Ishikawa (cell line): ENCODE results near the gene PDE4B.

Experiments
- CEBPB ChIP-seq: IDR thresholded peaks from 2 replicates; pipeline ENCODE4 v1.6.1; 2012
- CREB1 ChIP-seq: IDR thresholded peaks from 2 replicates; pipeline ENCODE4 v1.6.1; 2012; ENCODE audit warnings: low read depth
- EGR1 ChIP-seq: IDR thresholded peaks from 2 replicates; pipeline ENCODE4 v1.6.1; 2012
- EP300 ChIP-seq: IDR thresholded peaks from 2 replicates; pipeline ENCODE4 v1.6.1; 2012; ENCODE audit warnings: borderline replicate concordance
- FOXM1 ChIP-seq: IDR thresholded peaks from 2 replicates; pipeline ENCODE4 v1.6.1; 2012; ENCODE audit warnings: low read depth, borderline replicate concordance
- MAX ChIP-seq: IDR thresholded peaks from 2 replicates; pipeline ENCODE4 v1.6.1; 2012
- NFIC ChIP-seq: IDR thresholded peaks from 2 replicates; pipeline ENCODE4 v1.6.1; 2012
- RAD21 ChIP-seq: IDR thresholded peaks from 2 replicates; pipeline ENCODE4 v1.6.1; 2012; ENCODE audit warnings: low read depth
- REST ChIP-seq: IDR thresholded peaks from 2 replicates; pipeline ENCODE4 v1.6.1; 2012; ENCODE audit warnings: low read depth, mild to moderate bottlenecking
- TAF1 ChIP-seq: IDR thresholded peaks from 2 replicates; pipeline ENCODE4 v1.6.1; 2012; ENCODE audit warnings: low read depth, mild to moderate bottlenecking
- TCF12 ChIP-seq: IDR thresholded peaks from 2 replicates; pipeline ENCODE4 v1.6.1; 2012; ENCODE audit warnings: low read depth
- TEAD4 ChIP-seq: IDR thresholded peaks from 2 replicates; pipeline ENCODE4 v1.6.1; 2012
- USF1 ChIP-seq: IDR thresholded peaks from 2 replicates; pipeline ENCODE4 v1.6.1; 2012
- YY1 ChIP-seq: IDR thresholded peaks from 2 replicates; pipeline ENCODE4 v1.6.1; 2012; ENCODE audit warnings: low read depth
- ZBTB7A ChIP-seq: IDR thresholded peaks from 2 replicates; pipeline ENCODE4 v1.6.1; 2012; ENCODE audit warnings: low read depth

The PDE4B gene

DNA sequence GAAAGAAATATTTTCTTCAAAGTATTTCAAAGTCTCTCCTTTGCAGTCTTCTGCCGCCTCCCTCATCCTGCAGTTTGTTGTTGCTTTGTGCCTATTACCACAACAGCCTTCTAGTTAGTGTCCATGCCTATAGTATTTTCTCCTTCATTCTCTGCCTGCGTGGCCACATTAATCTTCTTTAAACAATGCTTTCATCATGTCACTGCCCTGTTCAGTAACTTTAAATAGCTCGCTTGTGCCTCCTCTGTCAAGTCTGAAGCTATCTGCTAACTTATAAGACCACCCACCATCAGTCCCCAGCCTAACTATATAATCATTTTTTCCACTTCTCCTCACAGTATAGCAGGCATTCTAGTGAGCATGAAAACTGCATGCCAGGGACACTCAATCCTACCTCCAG is 290.3 kb downstream of the PDE4B start:
- no peak for TF ChIP-seq MAX
- no peak for TF ChIP-seq ZBTB7A
- TF ChIP-seq USF1, result no peak
- TF ChIP-seq EP300, result no peak
- TF ChIP-seq TCF12, result no peak
- TF ChIP-seq NFIC, result no peak
- TF ChIP-seq TEAD4, result no peak
- no peak for TF ChIP-seq EGR1

- no peak for TF ChIP-seq ZBTB7A
- TF ChIP-seq USF1, result no peak
- no peak for TF ChIP-seq FOXM1
- no peak for TF ChIP-seq EGR1
Measured at GRCh38 chr1:66084442-66084841, 291.7 kb downstream of the PDE4B start.

GRCh38 chr1:66085600-66085999 is 292.9 kb downstream of the PDE4B start:
- TF ChIP-seq YY1 (no peak), REST (no peak), TAF1 (no peak), TCF12 (no peak), NFIC (no peak), CREB1 (no peak), FOXM1 (no peak), MAX (no peak), EGR1 (no peak), ZBTB7A (no peak), EP300 (no peak), CEBPB (no peak), USF1 (no peak), TEAD4 (no peak), RAD21 (no peak)

- no peak for TF ChIP-seq TAF1
- TF ChIP-seq FOXM1, result no peak
- TF ChIP-seq TCF12, result no peak
- no peak for TF ChIP-seq ZBTB7A
- no peak for TF ChIP-seq EGR1
- TF ChIP-seq TEAD4, result no peak
Measured at GRCh38 chr1:66088787-66089186, 296.1 kb downstream of the PDE4B start.

GRCh38 chr1:66090859-66091457 is 298.3 kb downstream of the PDE4B start:
- TF ChIP-seq ZBTB7A (no peak), RAD21 (no peak), EP300 (no peak), NFIC (no peak), YY1 (no peak), USF1 (no peak), TEAD4 (no peak), CEBPB (no peak), TAF1 (no peak), CREB1 (no peak), REST (no peak), MAX (no peak), EGR1 (no peak), FOXM1 (no peak), TCF12 (no peak)
